Measurements from ENCODE around the gene IL37. TPM values are rescaled to one million over a fixed set of nuclear protein-coding genes. Genes with fewer than 3 reads are reported as not detected.

IL37 gene
- total and polyA plus RNA-seq, 2 experiments from 2014 or later, result not detected

GRCh38 chr2:112867701-112868631 is 43.0 kb upstream of the IL37 start:
- Histone ChIP-seq H3K27me3 (no peaks in the 10 kb centered on the region), H3K27ac (no peak overlapping the region)
- 84% methylated on average over 7 of the region's 7 CpGs for WGBS (ENCODE audit: low lambda C conversion rate, missing lambda C conversion rate)

GRCh38 chr2:112869258-112869842 is 41.6 kb upstream of the IL37 start:
- Histone ChIP-seq H3K4me3 (no peak overlapping the region), H2AFZ (no peak overlapping the region), H3K36me3 (replicated peaks; ENCODE audit: insufficient read depth, low read depth) (no peaks in the 10 kb centered on the region), H3K27ac (no peak overlapping the region), H4K20me1 (ENCODE audit: insufficient read depth, poor library complexity, severe bottlenecking) (no peaks in the 10 kb centered on the region), H3K9me2 (replicated peaks; ENCODE audit: insufficient read depth) (no peaks in the 10 kb centered on the region), H3K4me2 (peak overlapping the region; percentile 9), H3K4me1 (ENCODE audit: insufficient read depth) (peaks cover 26% of the 10 kb centered on the region), H3K27me3 (no peaks in the 10 kb centered on the region), H3K9me3 (ENCODE audit: low read depth) (no peaks in the 10 kb centered on the region), H3K79me2 (no peaks in the 10 kb centered on the region)
- peak; percentile 89 for DNase-seq (ENCODE audit: low spot score)
- TF ChIP-seq EZH2phosphoT487 (IDR thresholded peaks at IDR 0.05; ENCODE audit: low read depth, severe bottlenecking, unreplicated experiment), result no peak
- TF ChIP-seq, protein P1, sequence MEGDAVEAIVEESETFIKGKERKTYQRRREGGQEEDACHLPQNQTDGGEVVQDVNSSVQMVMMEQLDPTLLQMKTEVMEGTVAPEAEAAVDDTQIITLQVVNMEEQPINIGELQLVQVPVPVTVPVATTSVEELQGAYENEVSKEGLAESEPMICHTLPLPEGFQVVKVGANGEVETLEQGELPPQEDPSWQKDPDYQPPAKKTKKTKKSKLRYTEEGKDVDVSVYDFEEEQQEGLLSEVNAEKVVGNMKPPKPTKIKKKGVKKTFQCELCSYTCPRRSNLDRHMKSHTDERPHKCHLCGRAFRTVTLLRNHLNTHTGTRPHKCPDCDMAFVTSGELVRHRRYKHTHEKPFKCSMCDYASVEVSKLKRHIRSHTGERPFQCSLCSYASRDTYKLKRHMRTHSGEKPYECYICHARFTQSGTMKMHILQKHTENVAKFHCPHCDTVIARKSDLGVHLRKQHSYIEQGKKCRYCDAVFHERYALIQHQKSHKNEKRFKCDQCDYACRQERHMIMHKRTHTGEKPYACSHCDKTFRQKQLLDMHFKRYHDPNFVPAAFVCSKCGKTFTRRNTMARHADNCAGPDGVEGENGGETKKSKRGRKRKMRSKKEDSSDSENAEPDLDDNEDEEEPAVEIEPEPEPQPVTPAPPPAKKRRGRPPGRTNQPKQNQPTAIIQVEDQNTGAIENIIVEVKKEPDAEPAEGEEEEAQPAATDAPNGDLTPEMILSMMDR (IDR thresholded peaks at IDR 0.05; ENCODE audit: poor library complexity), result no peak
- no peak for TF ChIP-seq EZH2 (IDR thresholded peaks at IDR 0.05; ENCODE audit: borderline replicate concordance)
- 45% methylated on average over 7 of the region's 7 CpGs for WGBS (ENCODE audit: low lambda C conversion rate, missing lambda C conversion rate)

More at GRCh38 chr2:112867701-112868631, 43.0 kb upstream of the IL37 start:
- Histone ChIP-seq H3K9me3 (ENCODE audit: low read depth) (no peaks in the 10 kb centered on the region), H3K4me2 (no peak overlapping the region), H4K20me1 (ENCODE audit: insufficient read depth, poor library complexity, severe bottlenecking) (no peaks in the 10 kb centered on the region), H3K79me2 (no peaks in the 10 kb centered on the region), H2AFZ (no peak overlapping the region), H3K9me2 (replicated peaks; ENCODE audit: insufficient read depth) (no peaks in the 10 kb centered on the region), H3K36me3 (replicated peaks; ENCODE audit: insufficient read depth, low read depth) (no peaks in the 10 kb centered on the region), H3K4me3 (no peak overlapping the region), H3K4me1 (ENCODE audit: insufficient read depth) (peaks cover 26% of the 10 kb centered on the region)
- DNase-seq (ENCODE audit: low spot score), result no peak
- TF ChIP-seq, protein P1 (IDR thresholded peaks at IDR 0.05; ENCODE audit: poor library complexity), result no peak
- no peak for TF ChIP-seq EZH2phosphoT487 (IDR thresholded peaks at IDR 0.05; ENCODE audit: low read depth, severe bottlenecking, unreplicated experiment)
- no peak for TF ChIP-seq EZH2 (IDR thresholded peaks at IDR 0.05; ENCODE audit: borderline replicate concordance)

- no peak for DNase-seq (ENCODE audit: low spot score)
- no peaks in the 10 kb centered on the region for H4K20me1 ChIP-seq (ENCODE audit: insufficient read depth, poor library complexity, severe bottlenecking)
- peak overlapping the region; percentile 1 for H3K4me2 ChIP-seq
- WGBS (ENCODE audit: low lambda C conversion rate, missing lambda C conversion rate), result 64% methylated on average over 9 of the region's 9 CpGs
- H3K36me3 ChIP-seq (replicated peaks; ENCODE audit: insufficient read depth, low read depth), result no peaks in the 10 kb centered on the region
- peaks cover 26% of the 10 kb centered on the region for H3K4me1 ChIP-seq (ENCODE audit: insufficient read depth)
- no peaks in the 10 kb centered on the region for H3K79me2 ChIP-seq
- H3K27ac ChIP-seq, result no peak overlapping the region
- TF ChIP-seq EZH2 (IDR thresholded peaks at IDR 0.05; ENCODE audit: borderline replicate concordance) (no peak), EZH2phosphoT487 (IDR thresholded peaks at IDR 0.05; ENCODE audit: low read depth, severe bottlenecking, unreplicated experiment) (no peak)
- TF ChIP-seq, protein P1 (IDR thresholded peaks at IDR 0.05; ENCODE audit: poor library complexity), result no peak
- H3K9me3 ChIP-seq (ENCODE audit: low read depth), result no peaks in the 10 kb centered on the region
- no peaks in the 10 kb centered on the region for H3K27me3 ChIP-seq
- H3K9me2 ChIP-seq (replicated peaks; ENCODE audit: insufficient read depth), result no peaks in the 10 kb centered on the region
- H2AFZ ChIP-seq, result no peak overlapping the region
- H3K4me3 ChIP-seq, result no peak overlapping the region
Observed at GRCh38 chr2:112870841-112871835, 39.8 kb upstream of the IL37 start.
